WTC11 (cell line): Measurements from ENCODE around the gene PNISR.

ENCODE experiments used
- CTCF ChIP-seq: fragments of 200-600 bp; IDR thresholded peaks from 2 replicates; pipeline ENCODE4 v1.8.0; 2022; ENCODE audit warnings: antibody characterized with exemption
- MAX ChIP-seq: sonication (generic); formaldehyde crosslinking; IDR thresholded peaks from 2 replicates; pipeline ENCODE4 v1.8.0; 2022; ENCODE audit warnings: mild to moderate bottlenecking, missing genetic modification reagents
- TF ChIP-seq, protein P1 (sequence below): sonication (generic); formaldehyde crosslinking; IDR thresholded peaks from 2 replicates; pipeline ENCODE4 v1.8.1; 2023; ENCODE audit warnings: mild to moderate bottlenecking, missing genetic modification reagents, moderate library complexity

DNA sequence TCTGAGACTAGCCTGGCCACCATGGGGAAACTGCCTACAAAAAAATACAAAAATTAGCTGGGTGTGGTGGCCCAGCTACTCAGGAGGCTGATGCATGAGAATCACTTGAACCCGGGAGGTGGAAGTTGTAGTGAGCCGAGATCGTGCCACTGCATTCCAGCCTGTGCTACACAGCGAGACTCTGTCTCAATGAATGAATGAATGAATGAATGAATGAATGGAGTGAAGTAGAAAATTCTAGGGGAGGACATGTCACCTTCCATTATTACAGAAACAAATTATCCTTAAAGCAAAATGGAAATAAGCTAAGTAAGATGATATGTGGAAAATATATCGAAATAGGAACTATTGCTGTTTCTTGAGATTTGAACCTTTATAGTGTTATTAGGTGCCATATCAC lies 2.9 kb upstream of the PNISR start:
- TF ChIP-seq CTCF (no peak), MAX (CRISPR knock-in tag) (no peak)
- TF ChIP-seq, protein P1, sequence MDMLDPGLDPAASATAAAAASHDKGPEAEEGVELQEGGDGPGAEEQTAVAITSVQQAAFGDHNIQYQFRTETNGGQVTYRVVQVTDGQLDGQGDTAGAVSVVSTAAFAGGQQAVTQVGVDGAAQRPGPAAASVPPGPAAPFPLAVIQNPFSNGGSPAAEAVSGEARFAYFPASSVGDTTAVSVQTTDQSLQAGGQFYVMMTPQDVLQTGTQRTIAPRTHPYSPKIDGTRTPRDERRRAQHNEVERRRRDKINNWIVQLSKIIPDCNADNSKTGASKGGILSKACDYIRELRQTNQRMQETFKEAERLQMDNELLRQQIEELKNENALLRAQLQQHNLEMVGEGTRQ (CRISPR knock-in tag): no peak
